Activated T-cell treated with anti-CD3 and anti-CD28 coated beads, Interleukin-2, amount 50 U/mL, for 1 hour (primary cell): ENCODE data around the gene PXK.
"Not testable (repeated sequence)": the region's sequence is repeated elsewhere in the genome, so short reads cannot be mapped to it uniquely, and the experiment has no call there.

ENCODE experiments used
- DNase-seq: peaks from one replicate; pipeline ENCODE4 v3.0.0-alpha.2; 2020

Gene PXK

DNA sequence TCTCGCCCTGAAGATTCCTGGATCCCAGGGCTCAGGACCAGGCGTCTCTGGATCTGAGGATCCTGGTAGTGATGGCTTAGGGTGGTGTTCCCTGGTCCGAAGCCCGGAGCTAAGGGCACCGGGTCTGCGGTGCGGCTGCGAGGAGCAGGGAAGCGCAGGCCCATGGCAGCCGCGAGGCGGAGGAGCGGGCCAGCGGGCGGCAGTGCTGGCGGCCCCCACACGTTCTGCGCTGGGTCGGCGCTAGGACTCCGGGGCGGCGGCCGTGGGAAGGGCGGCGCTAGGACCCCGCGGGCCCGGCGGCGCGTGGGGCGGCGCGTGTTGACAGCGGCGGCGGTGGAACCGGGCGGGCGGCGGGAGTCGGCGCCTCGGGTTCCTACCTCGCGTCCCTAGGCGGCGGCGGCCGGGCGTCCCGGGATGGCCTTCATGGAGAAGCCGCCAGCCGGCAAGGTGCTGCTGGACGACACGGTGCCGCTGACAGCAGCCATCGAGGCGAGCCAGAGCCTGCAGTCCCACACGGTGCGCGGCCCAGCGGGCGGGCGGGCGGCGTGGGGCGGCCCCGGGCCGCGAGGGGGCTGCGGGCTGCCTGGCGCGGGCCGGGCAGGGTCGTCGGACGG is at the start of gene PXK:
Gene PXK (plus strand): TSS at position 318 of the 614 bp plus-strand sequence. CDS start 97 bp downstream, at position 415.
- peak; percentile 84 for DNase-seq

DNA sequence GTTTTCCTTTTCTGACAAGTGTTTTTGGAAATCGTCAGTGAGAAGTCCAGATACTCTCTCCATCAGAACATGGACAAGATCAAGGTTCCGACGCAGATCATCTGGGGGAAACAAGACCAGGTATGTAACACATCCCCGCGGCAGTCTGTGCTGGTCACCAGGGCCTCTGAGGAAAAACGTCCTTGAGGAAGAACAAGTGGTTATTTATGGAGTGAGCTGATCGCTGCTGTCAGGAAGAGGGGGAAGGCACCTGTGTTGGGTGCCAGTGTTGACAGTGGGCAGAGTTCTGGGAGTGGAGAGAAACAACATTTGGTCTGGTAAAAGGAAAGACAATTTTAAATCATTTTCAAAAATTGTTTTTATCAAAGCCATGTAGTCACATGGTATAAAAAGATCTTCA is 47.4 kb upstream of the PXK start:
- no peak for DNase-seq

DNA sequence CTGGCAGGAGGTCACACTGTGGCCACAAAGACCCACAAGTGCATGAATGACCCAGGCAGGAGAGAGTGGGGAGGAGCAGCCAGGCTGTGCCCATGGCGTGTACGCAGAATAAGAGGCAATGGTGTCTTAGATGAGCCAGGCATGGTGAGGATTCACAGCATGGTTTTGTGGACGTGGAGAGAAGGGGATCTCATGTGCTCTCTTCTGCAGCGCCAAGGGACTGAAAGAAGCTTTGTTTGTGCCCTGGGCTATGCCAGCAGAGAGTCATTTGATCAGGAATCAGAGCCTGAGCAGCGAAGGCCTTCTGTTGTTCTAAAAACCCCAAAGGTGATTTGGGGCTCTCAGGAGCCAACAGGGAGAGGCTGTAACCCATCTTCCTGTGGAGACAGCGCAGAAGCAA is 45.3 kb upstream of the PXK start:
- DNase-seq = no peak

DNA sequence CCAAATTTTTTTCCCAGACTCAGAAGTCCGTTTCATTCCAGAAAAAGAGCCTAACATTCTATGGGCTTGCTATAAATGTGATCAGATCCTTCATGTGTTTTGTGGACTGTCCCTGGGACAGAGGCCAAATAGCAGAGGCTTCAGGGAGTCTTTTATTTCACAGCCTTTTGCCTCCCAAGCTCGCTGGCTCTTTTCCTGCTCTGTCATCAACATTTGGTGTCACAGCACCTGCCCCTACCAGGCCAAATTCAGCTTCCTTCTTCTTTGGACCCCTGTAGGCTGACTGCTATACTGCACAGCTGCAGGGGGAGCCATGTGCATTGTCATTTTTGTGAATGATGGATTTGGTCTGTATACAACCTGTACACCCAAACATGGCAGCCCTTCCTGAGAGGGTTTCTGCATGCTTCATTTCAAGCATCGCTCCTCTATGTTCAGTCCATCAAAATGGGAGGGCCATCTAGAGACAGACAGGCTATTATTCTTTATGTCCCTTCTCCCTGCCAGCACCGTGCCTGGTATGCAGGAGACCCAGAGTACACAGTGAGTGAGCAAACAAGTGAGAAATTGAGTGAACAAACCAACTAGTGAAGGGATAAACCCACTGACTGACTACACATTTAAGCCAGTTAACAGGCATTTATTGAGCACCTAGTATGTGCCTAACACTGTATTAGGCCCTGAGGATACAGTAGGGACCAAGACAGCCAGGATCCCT is 44.5 kb upstream of the PXK start:
- no peak for DNase-seq

DNA sequence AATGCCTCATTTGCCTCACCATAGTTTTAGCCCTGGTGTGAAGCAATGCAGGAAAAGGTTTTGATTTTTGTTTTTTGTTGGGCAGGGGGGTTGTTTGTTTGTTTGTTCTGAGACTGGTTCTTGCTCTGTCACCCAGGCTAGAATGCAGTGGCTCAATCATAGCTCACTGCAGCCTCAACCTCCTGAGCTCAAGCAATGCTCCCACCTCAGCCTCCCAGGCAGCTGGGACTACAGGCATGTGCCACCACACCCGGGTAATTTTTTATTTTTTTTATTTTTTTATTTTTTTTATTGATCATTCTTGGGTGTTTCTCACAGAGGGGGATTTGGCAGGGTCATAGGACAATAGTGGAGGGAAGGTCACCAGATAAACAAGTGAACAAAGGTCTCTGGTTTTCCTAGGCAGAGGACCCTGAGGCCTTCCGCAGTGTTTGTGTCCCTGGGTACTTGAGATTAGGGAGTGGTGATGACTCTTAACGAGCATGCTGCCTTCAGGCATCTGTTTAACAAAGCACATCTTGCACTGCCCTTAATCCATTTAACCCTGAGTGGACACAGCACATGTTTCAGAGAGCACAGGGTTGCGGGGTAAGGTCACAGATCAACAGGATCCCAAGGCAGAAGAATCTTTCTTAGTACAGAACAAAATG is 43.6 kb upstream of the PXK start:
- not testable (repeated sequence) for DNase-seq

DNA sequence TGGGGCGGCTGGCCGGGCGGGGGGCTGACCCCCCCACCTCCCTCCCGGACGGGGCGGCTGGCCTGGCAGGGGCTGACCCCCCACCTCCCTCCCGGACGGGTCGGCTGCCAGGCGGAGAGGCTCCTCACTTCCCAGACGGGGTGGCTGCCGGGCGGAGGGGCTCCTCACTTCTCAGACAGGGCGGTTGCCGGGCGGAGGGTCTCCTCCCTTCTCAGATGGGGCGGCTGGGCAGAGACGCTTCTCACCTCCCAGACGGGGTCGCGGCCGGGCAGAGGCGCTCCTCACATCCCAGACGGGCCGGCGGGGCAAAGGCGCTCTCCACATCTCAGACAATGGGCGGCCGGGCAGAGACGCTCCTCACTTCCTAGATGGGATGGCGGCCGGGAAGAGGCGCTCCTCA is 42.2 kb upstream of the PXK start:
- not testable (repeated sequence) for DNase-seq

DNA sequence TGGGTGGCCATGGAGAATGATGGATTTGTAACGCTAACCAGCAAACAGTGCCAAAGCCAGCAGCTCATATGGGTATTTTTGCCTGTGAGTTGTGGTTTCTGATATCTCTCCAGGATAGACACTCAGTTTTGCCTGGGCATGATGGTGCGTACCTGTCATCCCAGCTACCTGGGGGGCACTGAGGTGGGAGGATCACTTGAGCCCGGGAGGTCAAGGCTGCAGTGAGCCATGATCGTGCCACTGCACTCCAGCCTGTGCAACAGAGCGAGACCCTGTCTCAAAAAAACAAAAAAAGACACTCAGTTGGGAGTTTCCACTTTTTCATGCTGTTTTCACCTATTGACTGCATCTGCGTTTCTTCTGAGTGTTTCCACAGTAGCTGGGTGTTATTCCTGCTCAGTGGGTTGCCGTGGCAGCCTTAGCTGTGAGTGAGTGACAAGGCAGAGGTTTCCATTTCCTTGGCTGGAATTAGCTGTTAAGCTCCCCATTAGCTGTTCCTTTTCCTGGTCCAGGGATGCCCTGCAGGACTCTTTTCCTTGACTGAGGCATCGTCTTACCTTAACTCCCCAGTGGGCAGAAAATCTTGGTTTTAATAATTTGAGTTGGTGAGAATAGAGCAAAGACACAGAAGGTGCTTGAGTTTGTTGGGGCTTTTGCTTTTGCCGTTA is 40.9 kb upstream of the PXK start:
- DNase-seq = no peak

DNA sequence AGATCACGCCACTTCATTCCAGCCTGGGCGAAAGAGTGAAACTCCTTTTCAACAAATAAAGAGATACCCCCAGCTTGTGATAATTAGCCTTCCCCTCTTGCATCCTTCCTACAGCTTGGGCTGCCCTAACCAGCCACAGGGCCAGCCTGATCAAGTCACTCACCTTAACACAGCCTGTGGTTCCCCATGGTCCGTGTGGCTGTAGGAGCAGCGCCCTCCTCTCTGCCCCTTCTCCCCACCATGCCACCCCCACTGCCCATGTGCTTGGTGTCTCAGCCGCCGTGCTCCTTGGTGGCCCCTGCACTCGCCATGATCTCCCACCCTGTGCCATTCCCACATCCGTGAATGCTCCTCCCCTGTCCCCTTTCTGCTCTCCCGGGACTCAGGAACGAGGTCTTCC is 39.8 kb upstream of the PXK start:
- no peak for DNase-seq

DNA sequence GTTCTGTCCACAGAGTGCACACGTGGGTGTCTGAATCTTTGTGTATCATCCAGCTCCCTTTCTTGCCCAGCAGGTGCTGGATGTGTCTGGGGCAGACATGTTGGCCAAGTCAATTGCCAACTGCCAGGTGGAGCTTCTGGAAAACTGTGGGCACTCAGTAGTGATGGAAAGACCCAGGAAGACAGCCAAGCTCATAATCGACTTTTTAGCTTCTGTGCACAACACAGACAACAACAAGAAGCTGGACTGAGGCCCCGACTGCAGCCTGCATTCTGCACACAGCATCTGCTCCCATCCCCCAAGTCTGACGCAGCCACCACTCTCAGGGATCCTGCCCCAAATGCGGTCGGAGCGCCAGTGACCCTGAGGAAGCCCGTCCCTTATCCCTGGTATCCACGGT is 39.2 kb upstream of the PXK start:
- no peak for DNase-seq

DNA sequence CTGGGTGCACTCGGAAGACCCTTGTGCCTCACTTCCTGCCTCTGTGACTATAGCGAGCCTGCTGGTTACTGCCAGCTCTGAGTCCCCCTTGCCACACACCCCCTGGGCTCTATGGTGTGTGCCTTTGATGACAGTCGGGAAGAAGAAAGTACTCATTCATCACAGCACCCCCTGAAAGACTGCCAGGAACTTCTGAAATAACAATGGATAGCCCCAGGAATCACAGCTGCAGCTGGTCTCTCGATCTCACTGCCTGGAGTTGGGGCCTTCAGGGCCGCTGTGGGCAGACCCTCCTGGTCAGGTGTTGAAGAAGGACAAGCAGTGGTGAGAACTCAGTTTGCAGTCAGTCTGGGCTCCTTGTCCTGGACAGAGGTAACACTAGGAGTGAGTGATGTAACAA is 36.4 kb upstream of the PXK start:
- DNase-seq = no peak

DNA sequence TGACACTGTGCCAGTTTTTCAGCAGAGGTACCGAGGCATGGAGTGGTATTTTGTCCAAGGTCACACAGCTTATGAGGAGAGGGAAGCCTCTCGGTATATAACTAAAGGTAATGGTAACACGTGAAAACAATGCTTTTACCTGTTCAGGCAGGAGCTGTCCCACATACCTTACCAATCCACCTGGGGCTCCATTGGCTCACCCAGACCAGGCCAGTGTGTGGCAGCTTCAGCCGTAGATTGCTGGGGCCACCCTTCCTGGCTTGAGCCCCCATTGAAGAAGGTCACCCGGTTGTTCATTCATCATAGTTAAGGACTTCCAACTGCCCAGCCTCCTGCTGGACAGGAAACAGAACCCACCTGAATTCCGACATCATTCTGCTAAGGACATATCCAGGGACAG is 35.8 kb upstream of the PXK start:
- DNase-seq = no peak

DNA sequence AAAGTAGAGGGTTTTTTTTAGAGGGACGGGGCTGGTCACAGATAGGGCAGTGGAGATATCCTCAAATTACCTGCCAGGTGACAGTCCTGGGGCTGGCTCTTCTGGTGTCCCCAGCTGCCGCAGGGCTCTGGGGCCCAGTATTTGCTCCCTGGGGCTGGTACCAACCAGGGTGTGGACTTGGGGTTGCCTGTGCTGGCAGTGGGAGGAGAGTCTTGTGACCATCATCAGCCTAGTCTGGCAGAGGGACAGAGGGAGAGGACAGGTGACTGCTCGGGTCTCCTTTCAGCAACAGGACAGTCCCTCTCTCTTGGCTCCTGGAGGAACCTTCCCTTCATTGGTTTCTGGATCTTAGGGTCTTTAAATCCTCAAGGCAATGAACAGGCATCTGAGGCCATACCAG is 34.5 kb upstream of the PXK start:
- DNase-seq = no peak

DNA sequence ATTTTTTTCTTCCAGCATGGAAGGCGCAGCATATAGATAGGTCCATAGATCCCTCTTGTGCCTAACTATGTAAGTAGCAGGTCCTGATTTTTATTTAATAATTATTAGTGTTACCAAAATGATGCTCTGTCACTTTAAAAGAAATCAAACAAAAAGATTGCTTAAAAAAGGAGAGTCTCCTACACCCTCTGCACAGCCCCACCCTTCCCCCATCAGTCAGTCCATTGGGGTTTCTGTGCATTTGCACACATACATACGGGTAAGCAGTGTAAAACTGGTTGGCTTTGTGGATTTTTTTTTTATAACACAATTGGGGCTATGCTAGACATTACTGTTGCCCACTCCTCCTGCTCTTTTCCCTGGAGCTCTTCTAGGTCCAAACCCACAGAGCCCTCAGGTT is 33.6 kb upstream of the PXK start:
- no peak for DNase-seq

DNA sequence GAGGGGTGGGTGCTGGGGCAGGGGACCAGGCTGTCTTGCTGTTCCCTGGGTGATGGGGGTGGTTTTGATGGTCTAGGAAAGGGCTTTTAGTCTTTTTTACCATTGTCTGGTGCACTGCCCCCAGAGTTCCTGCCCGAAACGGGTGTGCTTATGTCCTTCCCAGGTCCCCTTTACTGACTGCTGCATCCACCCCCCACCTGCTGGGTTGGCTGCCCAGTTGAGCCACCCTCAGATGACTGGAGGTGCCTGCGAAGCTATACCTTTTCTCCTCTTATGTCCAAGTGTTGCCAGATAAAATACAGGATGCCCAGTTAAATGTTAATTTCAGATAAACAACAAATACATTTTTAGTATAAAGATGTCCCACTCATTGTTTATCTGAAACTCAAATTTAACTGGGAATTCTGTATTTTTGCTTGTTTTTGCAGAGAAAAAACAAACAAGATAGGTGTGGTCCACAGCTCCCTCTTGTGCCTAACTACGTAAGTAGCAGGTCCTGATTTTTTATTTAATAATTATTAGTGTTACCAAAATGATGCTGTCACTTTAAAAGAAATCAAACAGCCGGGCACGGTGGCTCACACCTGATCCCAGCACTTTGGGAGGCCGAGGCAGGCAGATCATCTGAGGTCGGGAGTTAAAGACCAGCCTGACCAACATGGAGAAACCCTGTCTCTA is 32.7 kb upstream of the PXK start:
- DNase-seq = no peak

DNA sequence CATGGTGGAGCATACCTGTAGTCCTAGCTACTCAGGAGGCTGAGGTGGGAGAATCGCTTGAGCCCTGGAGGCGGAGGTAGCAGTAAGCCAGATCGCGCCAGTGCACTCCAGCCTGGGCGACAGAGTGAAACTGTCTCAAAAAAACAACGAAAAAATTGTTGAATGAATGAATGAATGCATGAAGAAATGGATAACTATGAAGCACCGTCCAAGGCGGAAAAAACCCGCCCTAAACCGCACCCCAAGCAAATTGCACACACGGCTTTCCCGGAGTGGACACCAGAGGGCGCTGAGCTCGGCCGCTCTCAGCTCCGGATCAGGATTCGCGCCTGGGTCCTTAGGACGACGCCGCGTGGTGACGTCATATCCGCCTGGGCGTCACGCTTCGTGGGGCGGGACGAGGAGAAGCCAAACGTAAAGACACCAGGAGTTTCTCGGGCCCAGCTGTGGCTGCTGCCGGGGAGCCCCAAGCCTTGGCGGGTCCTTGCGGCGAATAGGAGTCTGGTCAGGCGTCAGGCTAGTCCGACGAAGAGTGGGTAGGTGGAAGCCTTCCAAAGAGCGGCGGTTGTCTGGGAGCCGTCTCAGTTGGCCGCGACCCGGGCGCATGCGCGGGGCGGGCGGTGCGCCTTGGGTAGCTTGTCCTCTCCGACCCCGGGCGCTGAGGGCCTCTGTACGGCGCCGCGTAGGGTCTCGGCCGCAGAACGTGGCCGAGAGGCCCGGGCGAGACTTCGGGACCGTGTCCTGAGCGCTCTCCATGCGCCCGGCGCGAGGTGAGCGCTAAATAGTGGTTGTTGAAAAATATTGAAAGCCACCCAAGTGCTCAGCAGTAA is 26.6 kb upstream of the PXK start, which contains the start of the genes HTD2 and RPP14:
Gene HTD2 (plus strand): TSS at position 639 of the 830 bp plus-strand sequence. CDS start 11,094 bp downstream, outside the sequence.
Gene RPP14 (plus strand): TSS at position 364 of the 830 bp plus-strand sequence. CDS start 4,085 bp downstream, outside the sequence.
- peak; percentile 100 for DNase-seq

DNA sequence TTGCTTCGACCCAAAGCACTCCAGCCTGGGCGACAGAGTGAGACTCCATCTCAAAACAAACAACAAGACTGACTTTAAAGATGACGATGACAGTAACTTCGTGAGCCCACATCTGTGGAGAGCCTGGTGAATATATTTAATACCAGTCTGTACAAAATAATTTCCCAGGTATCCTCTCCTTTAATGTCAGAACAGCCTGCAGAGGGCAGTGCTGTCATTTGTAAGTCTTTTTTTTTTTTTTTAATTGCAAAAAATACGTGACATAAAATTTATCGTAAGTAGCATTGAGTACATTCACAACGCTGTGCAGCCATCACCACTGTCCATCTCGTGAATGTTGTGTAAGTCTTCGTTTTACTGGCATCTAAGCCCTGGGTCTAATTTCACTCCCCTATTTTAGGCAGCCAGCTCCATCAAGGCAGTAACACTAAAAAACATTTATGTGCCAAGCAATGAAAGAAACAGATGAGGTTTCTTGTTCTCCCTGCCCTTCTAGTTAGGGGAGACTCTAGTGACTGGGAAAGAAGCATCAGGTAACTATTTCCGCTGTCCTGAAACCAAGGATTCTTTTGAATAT is 25.0 kb upstream of the PXK start:
- DNase-seq = peak; percentile 22

DNA sequence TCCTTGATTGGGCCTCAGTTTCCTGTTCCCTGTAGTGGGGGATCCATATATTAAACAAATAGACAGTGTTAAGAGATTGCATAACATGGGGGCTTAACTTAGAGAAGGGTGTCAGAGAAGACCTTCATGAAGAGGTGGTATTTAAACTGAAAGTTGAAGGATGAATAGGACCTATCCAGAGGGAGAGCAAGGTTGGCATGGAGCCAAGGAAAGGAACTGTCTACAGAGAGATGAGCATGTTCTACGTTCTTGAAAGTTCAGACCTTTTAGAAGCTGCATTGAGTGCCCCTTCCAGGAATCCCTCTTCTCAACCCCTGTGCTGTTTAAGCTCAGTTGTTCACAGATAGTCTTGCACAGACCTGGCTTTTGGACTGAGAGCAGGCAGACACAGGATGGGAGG is 24.0 kb upstream of the PXK start:
- no peak for DNase-seq

DNA sequence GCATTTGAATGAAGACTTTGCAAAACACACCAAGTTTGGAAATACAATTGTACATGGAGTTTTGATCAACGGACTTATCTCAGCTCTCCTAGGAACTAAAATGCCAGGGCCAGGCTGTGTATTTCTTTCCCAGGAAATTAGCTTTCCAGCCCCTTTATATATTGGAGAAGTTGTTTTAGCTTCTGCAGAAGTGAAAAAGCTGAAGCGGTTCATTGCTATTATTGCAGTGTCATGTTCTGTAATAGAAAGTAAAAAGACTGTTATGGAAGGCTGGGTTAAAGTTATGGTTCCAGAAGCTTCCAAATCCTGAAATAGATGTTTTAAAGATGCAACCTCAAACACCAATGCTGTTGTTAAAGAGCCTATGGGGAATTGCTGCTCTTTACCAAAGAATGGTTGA is 14.9 kb upstream of the PXK start:
- no peak for DNase-seq

DNA sequence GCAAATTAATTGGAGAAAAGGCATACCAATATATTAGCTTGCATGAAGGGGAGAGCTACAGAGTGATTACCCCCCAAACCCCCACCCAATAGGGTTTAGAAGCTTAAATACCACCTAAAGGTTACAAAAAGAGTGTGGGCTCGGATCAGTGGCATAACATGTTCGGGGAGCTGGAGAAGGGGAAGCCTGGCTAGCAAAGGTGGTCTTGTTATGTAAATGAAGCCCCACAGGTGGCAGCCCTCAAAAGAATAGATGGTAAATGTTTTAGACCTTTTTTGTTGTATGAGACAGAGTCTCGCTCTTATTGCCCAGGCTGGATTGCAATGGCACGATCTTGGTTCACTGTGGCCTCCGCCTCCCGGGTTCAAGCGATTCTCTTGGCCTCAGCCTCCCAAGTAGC is 10.9 kb upstream of the PXK start:
- no peak for DNase-seq

DNA sequence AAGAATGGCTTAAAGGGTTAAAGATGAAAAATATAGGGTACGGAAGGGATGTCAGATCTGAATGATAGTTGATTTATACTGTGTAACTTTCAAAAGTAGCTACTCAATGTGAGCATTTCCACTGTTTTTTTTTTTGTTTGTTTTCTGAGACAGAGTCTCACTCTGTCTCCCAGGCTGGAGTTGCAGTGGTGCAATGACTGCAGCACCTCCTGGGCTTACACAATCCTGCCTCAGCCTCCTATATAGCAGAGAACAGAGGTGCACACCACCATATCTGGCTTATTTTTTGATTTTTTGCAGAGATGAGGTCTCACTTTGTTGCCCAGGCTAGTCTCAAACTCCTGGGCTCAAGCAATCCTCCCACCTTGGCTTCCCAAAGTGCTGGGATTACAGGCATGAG is 9.9 kb upstream of the PXK start:
- DNase-seq = no peak

DNA sequence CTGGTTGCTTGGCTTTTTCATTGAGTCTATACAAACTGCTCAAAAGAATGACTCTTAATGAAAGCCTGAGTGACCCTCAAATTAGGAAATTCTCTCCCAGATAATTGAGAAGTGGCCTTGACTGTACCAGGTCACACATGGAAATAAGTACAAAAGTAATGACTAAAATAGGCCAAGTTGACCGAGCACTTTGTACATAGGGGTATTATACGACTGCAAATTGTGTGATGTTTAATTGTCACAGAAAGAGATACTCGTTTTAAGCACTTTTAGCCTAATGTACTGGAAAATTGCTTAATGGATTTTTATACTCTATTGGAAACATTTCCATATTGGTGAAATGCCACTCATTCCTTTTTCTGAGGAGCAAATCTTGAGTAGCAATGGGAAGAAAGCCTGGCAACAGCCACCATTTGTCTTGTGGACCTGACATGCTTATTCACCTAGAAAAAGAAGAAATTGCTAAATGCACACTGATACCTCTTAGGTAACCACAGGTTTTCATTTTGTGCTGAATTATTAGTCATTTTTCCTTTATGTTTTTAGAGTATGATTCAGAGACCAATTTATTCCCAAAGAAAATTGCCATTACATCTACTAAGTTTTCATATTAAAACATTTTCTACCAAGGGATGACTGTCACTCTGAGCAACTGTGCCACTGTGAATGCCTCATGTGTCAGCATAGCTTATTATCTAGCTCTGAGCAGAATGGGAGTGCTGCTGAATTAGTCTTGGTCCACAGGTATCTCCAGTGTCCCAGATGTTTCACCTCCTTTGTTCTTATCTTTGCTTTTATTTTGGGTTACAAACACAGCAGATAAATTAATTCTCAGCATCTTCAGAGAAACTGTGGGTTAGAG is 8.9 kb upstream of the PXK start:
- DNase-seq = no peak
